Left ventricle myocardium inferior (tissue), 1 donor: ENCODE measurements around the gene GRK1. TPM values are rescaled to one million over a fixed set of nuclear protein-coding genes. Genes with fewer than 3 reads are reported as not detected.
"Not testable (repeated sequence)": the region's sequence is repeated elsewhere in the genome, so short reads cannot be mapped to it uniquely, and the experiment has no call there.

Experiments
- DNase-seq: peaks from one replicate; pipeline ENCODE4 v3.0.0-alpha.2; 2020
- H3K27ac ChIP-seq: fragments of 200-600 bp; replicated peaks from 2 replicates; pipeline ENCODE4 v1.8.0; 2021
- H3K27me3 ChIP-seq: fragments of 200-600 bp; 2 replicates; pipeline ENCODE4 v1.8.0; 2021; ENCODE audit warnings: low read depth
- H3K36me3 ChIP-seq: fragments of 200-600 bp; 2 replicates; pipeline ENCODE4 v1.8.0; 2021
- H3K4me1 ChIP-seq: fragments of 200-600 bp; 2 replicates; pipeline ENCODE4 v1.8.0; 2021
- H3K4me3 ChIP-seq: fragments of 200-600 bp; 2 replicates; pipeline ENCODE4 v1.8.0; 2021; ENCODE audit warnings: mild to moderate bottlenecking, moderate library complexity
- H3K9me3 ChIP-seq: fragments of 200-600 bp; replicated peaks from 2 replicates; pipeline ENCODE4 v1.8.0; 2021
- CTCF ChIP-seq: fragments of 200-600 bp; IDR thresholded peaks from 2 replicates; pipeline ENCODE4 v1.8.0; 2021; ENCODE audit warnings: antibody characterized with exemption, mild to moderate bottlenecking, borderline replicate concordance
- intact Hi-C: fragments of 100-400 bp; cut with micrococcal nuclease; formaldehyde crosslinking; loops from one replicate; pipeline ENCODE4 v1.11.0; 2022
- total RNA-seq: library from RNA; stranded (reverse); fragmentation: NEBNext Ultra II Directional; extraction: Animal tissue kit (Norgen Biotek cat#: 25700); gene quantifications from one replicate; pipeline ENCODE4 v1.2.1, GENCODE V29; 2021
- donor health status: DM: no; HTN: yes; CAD: no; lungs with severe emphysema.

Gene GRK1
- total RNA-seq, 1 donor from 2014 or later: 0.85 TPM

- Histone ChIP-seq H3K36me3 (no peaks in the 10 kb centered on the region), H3K4me3 (no peak overlapping the region), H3K27me3 (peaks cover 44% of the 10 kb centered on the region), H3K27ac (no peak overlapping the region), H3K4me1 (peaks cover 13% of the 10 kb centered on the region), H3K9me3 (no peaks in the 10 kb centered on the region)
- TF ChIP-seq CTCF: no peak
- intact Hi-C loops: no loop called here
- no peak for DNase-seq
These were observed 77.4 kb downstream of the GRK1 start for GRCh38 chr13:113744197-113745000.

GRCh38 chr13:113745059-113745458 is 78.0 kb downstream of the GRK1 start:
- DNase-seq: no peak
- H3K36me3 ChIP-seq: no peaks in the 10 kb centered on the region
- no peaks in the 10 kb centered on the region for H3K9me3 ChIP-seq
- H3K4me1 ChIP-seq: peaks cover 13% of the 10 kb centered on the region
- H3K27me3 ChIP-seq: peaks cover 38% of the 10 kb centered on the region
- H3K4me3 ChIP-seq: no peak overlapping the region
- TF ChIP-seq CTCF: no peak
- intact Hi-C loops: no loop called here
- no peak overlapping the region for H3K27ac ChIP-seq

- Histone ChIP-seq H3K27me3 (peaks cover 32% of the 10 kb centered on the region), H3K4me1 (peaks cover 13% of the 10 kb centered on the region)
- H3K9me3 ChIP-seq, DNase-seq, H3K36me3 ChIP-seq, H3K27ac ChIP-seq, intact Hi-C loops, H3K4me3 ChIP-seq: not testable (repeated sequence)
These were observed 78.6 kb downstream of the GRK1 start for GRCh38 chr13:113745500-113746142.

- Histone ChIP-seq H3K9me3 (no peaks in the 10 kb centered on the region), H3K4me3 (no peak overlapping the region), H3K27ac (no peak overlapping the region), H3K36me3 (no peaks in the 10 kb centered on the region), H3K27me3 (peaks cover 27% of the 10 kb centered on the region), H3K4me1 (peaks cover 13% of the 10 kb centered on the region)
- no peak for DNase-seq
- no peak for TF ChIP-seq CTCF
- intact Hi-C loops: no loop called here
These were observed 79.1 kb downstream of the GRK1 start for GRCh38 chr13:113746143-113746525.

GRCh38 chr13:113746671-113747070 is 79.7 kb downstream of the GRK1 start:
- H3K27ac ChIP-seq: no peak overlapping the region
- DNase-seq: no peak
- no peaks in the 10 kb centered on the region for H3K9me3 ChIP-seq
- H3K27me3 ChIP-seq: peaks cover 27% of the 10 kb centered on the region
- TF ChIP-seq CTCF: no peak
- H3K4me3 ChIP-seq: no peak overlapping the region
- intact Hi-C loops: no loop called here
- H3K4me1 ChIP-seq: peaks cover 13% of the 10 kb centered on the region
- no peaks in the 10 kb centered on the region for H3K36me3 ChIP-seq

GRCh38 chr13:113747291-113747833 is 80.3 kb downstream of the GRK1 start:
- Histone ChIP-seq H3K4me3 (no peak overlapping the region), H3K27me3 (peaks cover 20% of the 10 kb centered on the region), H3K4me1 (peaks cover 7% of the 10 kb centered on the region), H3K36me3 (no peaks in the 10 kb centered on the region), H3K27ac (peak overlapping the region; percentile 57), H3K9me3 (no peaks in the 10 kb centered on the region)
- no peak for TF ChIP-seq CTCF
- DNase-seq: no peak
- intact Hi-C loops: no loop called here
